G401 (cell line): ENCODE data around the gene RASGRF2. TPM values are rescaled to one million over a fixed set of nuclear protein-coding genes. Genes with fewer than 3 reads are reported as not detected.
"Not testable (repeated sequence)": the region's sequence is repeated elsewhere in the genome, so short reads cannot be mapped to it uniquely, and the experiment has no call there.

ENCODE experiments used
- DNase-seq: peaks from one replicate; pipeline ENCODE4 v3.0.0-alpha.2; 2015; ENCODE audit warnings: low spot score
- in situ Hi-C: cut with HindIII; loops from 2 replicates; pipeline ENCODE4 v1.10.0; 2016; ENCODE audit warnings: low sequenced_read_pairs, mixed read lengths
- total RNA-seq: library from RNA; depleted of rRNA; stranded (reverse); fragments of >200 nt; shearing (Covaris generic); gene quantifications from 2 replicates; pipeline ENCODE4 v1.2.3, GENCODE V29; 2014

Gene RASGRF2
- total RNA-seq, 1 experiment from 2014 or later = not detected

- no peak for DNase-seq
- in situ Hi-C loops = no loop called here
Observed at GRCh38 chr5:81097713-81098112, 137.6 kb downstream of the RASGRF2 start.

- in situ Hi-C loops = no loop called here
- no peak for DNase-seq
Observed at GRCh38 chr5:81105261-81105877, 145.2 kb downstream of the RASGRF2 start.

GRCh38 chr5:81115261-81115660 lies 155.1 kb downstream of the RASGRF2 start:
- no peak for DNase-seq
- in situ Hi-C loops = no loop called here

- in situ Hi-C loops = no loop called here
- no peak for DNase-seq
Observed at GRCh38 chr5:81117566-81117965, 157.4 kb downstream of the RASGRF2 start.

GRCh38 chr5:81121273-81121672 lies 161.1 kb downstream of the RASGRF2 start:
- in situ Hi-C loops = no loop called here
- DNase-seq = no peak

- in situ Hi-C loops = no loop called here
- no peak for DNase-seq
Observed at GRCh38 chr5:81121836-81122630, 161.9 kb downstream of the RASGRF2 start.

GRCh38 chr5:81124689-81125088 lies 164.5 kb downstream of the RASGRF2 start:
- in situ Hi-C loops, DNase-seq: not testable (repeated sequence)

GRCh38 chr5:81125959-81126358 lies 165.8 kb downstream of the RASGRF2 start:
- DNase-seq = no peak
- in situ Hi-C loops = no loop called here

- in situ Hi-C loops = no loop called here
- no peak for DNase-seq
Observed at GRCh38 chr5:81128416-81128815, 168.3 kb downstream of the RASGRF2 start.

GRCh38 chr5:81132381-81132780 lies 172.2 kb downstream of the RASGRF2 start:
- in situ Hi-C loops = no loop called here
- no peak for DNase-seq

- in situ Hi-C loops = no loop called here
- no peak for DNase-seq
Observed at GRCh38 chr5:81134066-81134465, 173.9 kb downstream of the RASGRF2 start.

- DNase-seq = no peak
- in situ Hi-C loops = no loop called here
Observed at GRCh38 chr5:81134566-81134965, 174.4 kb downstream of the RASGRF2 start.

GRCh38 chr5:81136557-81136956 lies 176.4 kb downstream of the RASGRF2 start:
- in situ Hi-C loops = no loop called here

GRCh38 chr5:81137833-81138232 lies 177.7 kb downstream of the RASGRF2 start:
- no peak for DNase-seq
- in situ Hi-C loops = no loop called here

More at GRCh38 chr5:81136557-81136956, 176.4 kb downstream of the RASGRF2 start:
- DNase-seq = no peak

- DNase-seq = no peak
- in situ Hi-C loops = no loop called here
Observed at GRCh38 chr5:81140441-81140840, 180.3 kb downstream of the RASGRF2 start.

GRCh38 chr5:81140943-81141342 lies 180.8 kb downstream of the RASGRF2 start:
- no peak for DNase-seq
- in situ Hi-C loops = no loop called here

GRCh38 chr5:81142108-81142507 lies 181.9 kb downstream of the RASGRF2 start:
- no peak for DNase-seq
- in situ Hi-C loops = no loop called here

GRCh38 chr5:81145329-81145935 lies 185.3 kb downstream of the RASGRF2 start:
- in situ Hi-C loops = no loop called here
- DNase-seq = no peak

- in situ Hi-C loops = no loop called here
- no peak for DNase-seq
Observed at GRCh38 chr5:81146031-81146430, 185.9 kb downstream of the RASGRF2 start.
